ENCODE results near the gene ZNG1E.
"Not testable (repeated sequence)": the region's sequence is repeated elsewhere in the genome, so short reads cannot be mapped to it uniquely, and the experiment has no call there.

Gene ZNG1E

GRCh38 chr9:65675589-65676021 is at the start of gene ZNG1E:
ZNG1E (plus strand) TSS chr9:65675928; CDS start chr9:65675977, 49 bp downstream.
- DNase-seq, result not testable (repeated sequence)

GRCh38 chr9:65673579-65673978 is 2.1 kb upstream of the ZNG1E start:
- DNase-seq, result not testable (repeated sequence)

- DNase-seq, result not testable (repeated sequence)
Observed at GRCh38 chr9:65675018-65675417, 710 bp upstream of the ZNG1E start.

- DNase-seq, result not testable (repeated sequence)
Observed at GRCh38 chr9:65676389-65676788, 661 bp downstream of the ZNG1E start.

- DNase-seq, result not testable (repeated sequence)
Observed at GRCh38 chr9:65678533-65678932, 2.8 kb downstream of the ZNG1E start.

GRCh38 chr9:65703550-65703949 is 27.8 kb downstream of the ZNG1E start:
- DNase-seq, result not testable (repeated sequence)

GRCh38 chr9:65714445-65714844 is 38.7 kb downstream of the ZNG1E start:
- DNase-seq, result not testable (repeated sequence)

GRCh38 chr9:65737096-65737564 is 61.4 kb downstream of the ZNG1E start, which contains the start of gene FOXD4L4:
FOXD4L4 (plus strand) TSS chr9:65737146; CDS start chr9:65737146, 0 bp downstream.
- not testable (repeated sequence) for DNase-seq

GRCh38 chr9:65738133-65738532 is 62.4 kb downstream of the ZNG1E start:
- DNase-seq, result not testable (repeated sequence)
